Right atrium auricular region (tissue), 2 donors: ENCODE data around the gene SMAP1. TPM values are rescaled to one million over a fixed set of nuclear protein-coding genes. Genes with fewer than 3 reads are reported as not detected.

Source experiments
- DNase-seq: peaks from one replicate; pipeline ENCODE4 v3.0.0-alpha.2; 2019; ENCODE audit warnings: low spot score
- H3K27ac ChIP-seq, 2 donors: fragments of 200-600 bp; sonication (generic); 1 replicate in 1 of 2; 2 replicates in 1 of 2; pipeline ENCODE4 v1.5.1; 2016 to 2019
- H3K27me3 ChIP-seq, 2 donors: fragments of 200-600 bp; sonication (generic); one replicate each; pipeline versions ENCODE4 v1.5.1 to v1.6.0; 2017 to 2019
- H3K36me3 ChIP-seq: fragments of 200-600 bp; sonication (generic); one replicate; pipeline ENCODE4 v1.5.1; 2016
- H3K4me1 ChIP-seq, 2 donors: fragments of 200-600 bp; sonication (generic); one replicate each; pipeline versions ENCODE4 v1.5.1 to v1.6.0; 2017 to 2019
- H3K4me3 ChIP-seq, 2 donors: fragments of 200-600 bp; sonication (generic); 1 replicate in 1 of 2; 2 replicates in 1 of 2; pipeline ENCODE4 v1.5.1; 2017 to 2019; ENCODE audit warnings: mild to moderate bottlenecking in 1 of 2, moderate library complexity in 1 of 2
- H3K9me3 ChIP-seq, 2 donors: fragments of 200-600 bp; sonication (generic); one replicate each; pipeline ENCODE4 v1.5.1; 2019
- total RNA-seq, 2 donors: library from RNA; depleted of rRNA; stranded (reverse); fragments of >200 nt; gene quantifications; one replicate each; pipeline ENCODE4 v1.1.0, GENCODE V29; 2016
- TF ChIP-seq, protein P1 (sequence below), 2 donors: fragments of 200-600 bp; sonication (generic); IDR thresholded peaks; one replicate each; pipeline ENCODE4 v1.5.1; 2019; ENCODE audit warnings: antibody characterized with exemption in 2 of 2

SMAP1 gene
- total RNA-seq, 2 donors from 2014 or later: 23.7 to 30.4 TPM

DNA sequence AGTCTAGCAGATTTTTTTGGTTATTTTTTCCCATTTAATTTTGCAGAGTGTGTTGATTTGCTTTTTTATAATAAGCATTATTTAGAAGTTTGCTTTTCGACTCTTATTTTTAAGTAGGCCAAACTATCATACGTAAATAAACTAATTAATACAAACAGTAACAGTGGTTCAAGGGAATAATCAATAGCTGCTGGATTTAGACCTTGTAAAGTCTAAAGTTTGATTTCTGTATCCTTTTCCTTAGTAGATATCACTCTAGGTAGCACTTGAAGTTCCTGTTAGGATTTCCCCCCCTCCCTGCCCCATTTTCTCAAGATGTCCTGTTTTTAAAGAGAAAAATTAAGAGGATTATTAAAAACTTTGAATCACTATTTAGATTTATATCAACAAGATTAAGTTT is 153.1 kb downstream of the SMAP1 start:
- Histone ChIP-seq H3K27ac (no peak overlapping the region), H3K9me3 (no peaks in the 10 kb centered on the region), H3K4me1 (peaks cover 0 to 6% of the 10 kb centered on the region in 2 donors), H3K27me3 (no peaks in the 10 kb centered on the region), H3K4me3 (no peak overlapping the region), H3K36me3 (no peaks in the 10 kb centered on the region)
- no peak for DNase-seq
- TF ChIP-seq, protein P1, sequence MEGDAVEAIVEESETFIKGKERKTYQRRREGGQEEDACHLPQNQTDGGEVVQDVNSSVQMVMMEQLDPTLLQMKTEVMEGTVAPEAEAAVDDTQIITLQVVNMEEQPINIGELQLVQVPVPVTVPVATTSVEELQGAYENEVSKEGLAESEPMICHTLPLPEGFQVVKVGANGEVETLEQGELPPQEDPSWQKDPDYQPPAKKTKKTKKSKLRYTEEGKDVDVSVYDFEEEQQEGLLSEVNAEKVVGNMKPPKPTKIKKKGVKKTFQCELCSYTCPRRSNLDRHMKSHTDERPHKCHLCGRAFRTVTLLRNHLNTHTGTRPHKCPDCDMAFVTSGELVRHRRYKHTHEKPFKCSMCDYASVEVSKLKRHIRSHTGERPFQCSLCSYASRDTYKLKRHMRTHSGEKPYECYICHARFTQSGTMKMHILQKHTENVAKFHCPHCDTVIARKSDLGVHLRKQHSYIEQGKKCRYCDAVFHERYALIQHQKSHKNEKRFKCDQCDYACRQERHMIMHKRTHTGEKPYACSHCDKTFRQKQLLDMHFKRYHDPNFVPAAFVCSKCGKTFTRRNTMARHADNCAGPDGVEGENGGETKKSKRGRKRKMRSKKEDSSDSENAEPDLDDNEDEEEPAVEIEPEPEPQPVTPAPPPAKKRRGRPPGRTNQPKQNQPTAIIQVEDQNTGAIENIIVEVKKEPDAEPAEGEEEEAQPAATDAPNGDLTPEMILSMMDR (IDR thresholded peaks at IDR 0.05): no peak

DNA sequence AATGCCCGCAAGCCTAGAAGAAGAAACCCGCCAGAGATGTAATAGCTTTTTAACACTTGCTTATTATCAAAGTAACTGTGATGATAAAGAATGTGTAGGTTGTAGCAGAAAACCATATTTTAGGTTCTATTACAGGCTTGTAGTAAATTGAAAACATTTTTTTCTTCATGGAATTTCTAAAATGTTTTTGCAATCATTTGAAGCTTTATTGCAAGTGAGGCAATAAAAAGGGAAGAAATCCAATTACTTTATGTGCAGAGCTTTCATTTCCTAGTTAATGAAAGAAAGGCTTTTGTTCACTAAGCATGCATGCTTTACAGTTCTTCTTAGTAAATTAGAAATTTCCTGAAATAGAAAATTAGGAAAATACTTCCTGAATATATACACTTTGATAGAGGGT is 154.1 kb downstream of the SMAP1 start:
- TF ChIP-seq, protein P1 (IDR thresholded peaks at IDR 0.05): no peak
- no peaks in the 10 kb centered on the region for H3K27me3 ChIP-seq
- H3K27ac ChIP-seq: no peak overlapping the region
- H3K4me1 ChIP-seq: peaks cover 0 to 6% of the 10 kb centered on the region in 2 donors
- no peak for DNase-seq
- H3K9me3 ChIP-seq: no peaks in the 10 kb centered on the region
- H3K36me3 ChIP-seq: no peaks in the 10 kb centered on the region
- no peak overlapping the region for H3K4me3 ChIP-seq

DNA sequence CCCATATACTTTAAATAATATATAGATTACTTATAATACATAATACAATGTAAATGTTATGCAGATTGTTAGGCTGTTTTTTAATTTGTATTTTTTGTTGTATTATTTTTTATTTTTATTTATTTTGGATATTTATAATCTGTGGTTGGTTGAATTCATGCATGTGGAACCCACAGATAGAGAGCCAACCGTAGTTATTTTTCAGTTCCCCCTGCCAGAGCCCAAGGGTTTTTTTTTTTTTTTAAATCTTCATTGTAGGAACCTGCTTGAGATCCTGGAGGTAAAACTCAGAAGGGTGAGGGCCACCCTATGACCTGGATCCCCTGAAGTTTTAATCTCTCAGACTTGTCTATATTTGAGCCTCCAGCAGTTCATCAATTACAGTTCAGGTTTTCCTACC is 156.0 kb downstream of the SMAP1 start:
- Histone ChIP-seq H3K9me3 (no peaks in the 10 kb centered on the region), H3K36me3 (no peaks in the 10 kb centered on the region), H3K4me1 (peaks cover 0 to 6% of the 10 kb centered on the region in 2 donors), H3K4me3 (no peak overlapping the region), H3K27me3 (no peaks in the 10 kb centered on the region), H3K27ac (no peak overlapping the region)
- TF ChIP-seq, protein P1 (IDR thresholded peaks at IDR 0.05): no peak
- DNase-seq: no peak

DNA sequence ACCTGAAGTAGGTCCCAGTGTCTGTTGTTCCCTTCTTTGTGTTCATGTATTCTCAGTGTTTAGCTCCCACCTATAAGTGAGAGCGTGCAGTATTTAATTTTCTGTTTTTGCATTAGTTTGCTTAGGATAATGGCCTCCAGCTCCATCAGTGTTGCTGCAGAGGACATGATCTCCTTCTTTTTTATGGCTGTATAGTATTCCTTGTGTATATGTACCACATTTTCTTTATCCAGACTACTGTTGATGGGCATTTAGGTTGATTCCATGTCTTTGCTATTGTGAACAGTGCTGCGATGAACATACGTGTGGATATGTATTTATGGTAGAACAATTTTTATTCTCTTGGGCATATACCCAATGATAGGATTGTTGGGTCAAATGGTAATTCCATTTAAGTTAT is 163.7 kb downstream of the SMAP1 start:
- Histone ChIP-seq H3K36me3 (no peaks in the 10 kb centered on the region), H3K9me3 (no peaks in the 10 kb centered on the region), H3K27ac (no peak overlapping the region), H3K4me3 (no peak overlapping the region), H3K4me1 (no peaks in the 10 kb centered on the region), H3K27me3 (no peaks in the 10 kb centered on the region)
- TF ChIP-seq, protein P1 (IDR thresholded peaks at IDR 0.05): no peak
- no peak for DNase-seq

DNA sequence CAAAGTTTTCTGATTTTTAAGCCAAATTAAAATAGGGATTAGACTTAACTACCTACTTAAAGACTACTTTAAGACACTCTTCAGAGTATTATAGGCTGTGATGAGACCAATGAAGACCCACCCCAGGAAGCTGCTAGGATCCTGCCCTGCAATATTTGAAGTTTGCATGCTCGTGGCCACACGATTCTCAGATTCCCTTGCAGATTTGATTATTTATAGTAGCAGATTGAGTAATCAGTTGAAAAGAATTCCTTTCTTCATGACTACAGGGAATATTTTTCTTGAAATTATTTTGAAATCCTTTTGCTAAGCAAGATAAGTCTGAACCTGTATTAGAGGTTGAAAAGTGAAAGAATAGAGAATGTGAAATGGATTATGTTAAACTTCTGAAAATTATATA is 166.8 kb downstream of the SMAP1 start:
- Histone ChIP-seq H3K36me3 (no peaks in the 10 kb centered on the region), H3K4me1 (no peaks in the 10 kb centered on the region), H3K4me3 (no peak overlapping the region), H3K27me3 (no peaks in the 10 kb centered on the region), H3K9me3 (no peaks in the 10 kb centered on the region), H3K27ac (no peak overlapping the region)
- TF ChIP-seq, protein P1 (IDR thresholded peaks at IDR 0.05): no peak
- DNase-seq: no peak

DNA sequence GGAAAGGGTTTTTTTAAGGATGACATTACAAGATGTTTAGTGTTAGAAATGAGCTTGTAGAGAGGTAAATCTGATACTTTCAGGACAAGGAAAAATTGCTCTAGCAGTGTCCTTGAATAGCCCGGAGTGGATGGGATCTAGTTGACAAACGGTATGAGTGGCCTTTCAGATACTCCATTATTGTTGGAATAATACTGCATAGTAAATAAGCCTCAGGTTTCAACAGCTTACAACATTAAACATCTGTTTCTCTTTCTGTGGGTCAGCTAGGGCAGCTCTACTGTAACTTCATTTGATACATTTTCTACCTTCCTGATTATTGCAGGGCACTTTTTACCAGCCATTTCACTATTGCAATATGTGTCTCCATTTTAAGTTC is 171.2 kb downstream of the SMAP1 start:
- Histone ChIP-seq H3K9me3 (no peaks in the 10 kb centered on the region), H3K4me1 (no peaks in the 10 kb centered on the region), H3K36me3 (no peaks in the 10 kb centered on the region), H3K4me3 (no peak overlapping the region), H3K27me3 (no peaks in the 10 kb centered on the region), H3K27ac (no peak overlapping the region)
- DNase-seq: no peak
- TF ChIP-seq, protein P1 (IDR thresholded peaks at IDR 0.05): no peak
